HEK293T (cell line): ENCODE measurements around the gene TNFRSF13B.
A peak's percentile ranks its signal among the peaks of the same experiment; 100 is the strongest.
"Not testable (repeated sequence)": the region's sequence is repeated elsewhere in the genome, so short reads cannot be mapped to it uniquely, and the experiment has no call there.

Experiments used
- CTCF ChIA-PET: fragments of 350-600 bp; formaldehyde crosslinking; extraction: SDS; loops from one replicate; lab custom pipeline; 2021; ENCODE audit warnings: antibody characterized with exemption, inconsistent platforms; lab: Yijun Ruan, JAX
- POLR2A ChIA-PET: fragments of 350-600 bp; formaldehyde crosslinking; extraction: SDS; loops from one replicate; lab custom pipeline; 2020; ENCODE audit warnings: antibody characterized with exemption, inconsistent platforms; lab: Yijun Ruan, JAX
- DNase-seq: peaks from one replicate; pipeline ENCODE4 v3.0.0; 2012; ENCODE audit warnings: mixed read lengths; ENCODE audit errors: extremely low spot score
- ARNT ChIP-seq: fragments of 450-650 bp; IDR thresholded peaks from 2 replicates; pipeline ENCODE4 v1.6.1; 2017; ENCODE audit warnings: mild to moderate bottlenecking
- BHLHE40 ChIP-seq: fragments of 450-650 bp; IDR thresholded peaks from 2 replicates; pipeline ENCODE4 v1.6.1; 2016; ENCODE audit warnings: mild to moderate bottlenecking, moderate library complexity, borderline replicate concordance
- CTBP1 ChIP-seq: fragments of 450-650 bp; IDR thresholded peaks from 2 replicates; pipeline ENCODE4 v1.6.1; 2016; ENCODE audit warnings: borderline replicate concordance
- ELF4 ChIP-seq: fragments of 450-650 bp; IDR thresholded peaks from 2 replicates; pipeline ENCODE4 v1.6.1; 2017; ENCODE audit warnings: antibody characterized with exemption
- FOXA1 ChIP-seq: fragments of 450-650 bp; IDR thresholded peaks from 2 replicates; pipeline ENCODE4 v1.6.1; 2016; ENCODE audit warnings: mild to moderate bottlenecking
- FOXK2 ChIP-seq: fragments of 450-650 bp; IDR thresholded peaks from 2 replicates; pipeline ENCODE4 v1.6.1; 2016; ENCODE audit warnings: mild to moderate bottlenecking
- FOXM1 ChIP-seq: fragments of 450-650 bp; IDR thresholded peaks from 2 replicates; pipeline ENCODE4 v1.6.1; 2017; ENCODE audit warnings: mild to moderate bottlenecking, borderline replicate concordance
- HDGF ChIP-seq: fragments of 450-650 bp; IDR thresholded peaks from 2 replicates; pipeline ENCODE4 v1.6.1; 2017; ENCODE audit warnings: antibody characterized with exemption, borderline replicate concordance
- L3MBTL2 ChIP-seq: fragments of 450-650 bp; conservative IDR thresholded peaks from 2 replicates; pipeline ENCODE4 v1.6.1; 2016; ENCODE audit warnings: mild to moderate bottlenecking
- LEF1 ChIP-seq: fragments of 450-650 bp; IDR thresholded peaks from 2 replicates; pipeline ENCODE4 v1.6.1; 2017; ENCODE audit warnings: mild to moderate bottlenecking, borderline replicate concordance
- NFRKB ChIP-seq: fragments of 450-650 bp; IDR thresholded peaks from 2 replicates; pipeline ENCODE4 v1.6.1; 2016; ENCODE audit warnings: mild to moderate bottlenecking, moderate library complexity
- PKNOX1 ChIP-seq: fragments of 450-650 bp; IDR thresholded peaks from 2 replicates; pipeline ENCODE4 v1.6.1; 2016
- SP1 ChIP-seq: fragments of 450-650 bp; IDR thresholded peaks from 2 replicates; pipeline ENCODE4 v1.6.1; 2017
- SUZ12 ChIP-seq: fragments of 450-650 bp; IDR thresholded peaks from 2 replicates; pipeline ENCODE4 v1.6.1; 2016; ENCODE audit warnings: mild to moderate bottlenecking
- TARDBP ChIP-seq: fragments of 450-650 bp; IDR thresholded peaks from 2 replicates; pipeline ENCODE4 v1.6.1; 2016
- ZNF384 ChIP-seq: fragments of 450-650 bp; IDR thresholded peaks from 2 replicates; pipeline ENCODE4 v1.6.1; 2016

The TNFRSF13B gene

GRCh38 chr17:17008621-17009397 is 36.9 kb upstream of the TNFRSF13B start:
- POLR2A ChIA-PET, DNase-seq: not testable (repeated sequence)
- CTCF ChIA-PET = interaction anchor here (0.7 kb wide), 1 partner anchor 11 kb away, joined by 3 read pairs; no protein-coding TSS in a partner anchor

- DNase-seq, POLR2A ChIA-PET: not testable (repeated sequence)
- CTCF ChIA-PET = interaction anchor here (1.6 kb wide), 1 partner anchor 16 kb away, joined by 6 read pairs; no protein-coding TSS in a partner anchor
Observed at GRCh38 chr17:17007891-17008290, 36.0 kb upstream of the TNFRSF13B start.

- POLR2A ChIA-PET, DNase-seq: not testable (repeated sequence)
- CTCF ChIA-PET = interaction anchor here (1.6 kb wide), 1 partner anchor 12 kb away, joined by 4 read pairs; no protein-coding TSS in a partner anchor
Observed at GRCh38 chr17:17004997-17005614, 33.2 kb upstream of the TNFRSF13B start.

- TF ChIP-seq LEF1 = no peak
- TF ChIP-seq SP1 = no peak
- TF ChIP-seq BHLHE40 = no peak
- TF ChIP-seq NFRKB = no peak
- TF ChIP-seq PKNOX1 = no peak
- no peak for TF ChIP-seq ZNF384
- TF ChIP-seq FOXM1 = no peak
- TF ChIP-seq FOXK2 = no peak
- no peak for TF ChIP-seq L3MBTL2
- TF ChIP-seq ELF4 = no peak
- TF ChIP-seq ARNT = no peak
- TF ChIP-seq HDGF = no peak
- no peak for TF ChIP-seq CTBP1
- TF ChIP-seq SUZ12 = no peak
- TF ChIP-seq TARDBP = no peak
- no peak for TF ChIP-seq FOXA1
- POLR2A ChIA-PET = no interaction called here
- CTCF ChIA-PET = no interaction called here
- no peak for DNase-seq
Observed at GRCh38 chr17:17004251-17004996, 32.5 kb upstream of the TNFRSF13B start.

GRCh38 chr17:17002731-17003715 is 31.1 kb upstream of the TNFRSF13B start:
- DNase-seq, CTCF ChIA-PET, POLR2A ChIA-PET: not testable (repeated sequence)

- DNase-seq = peak; percentile 85
- ChIA-PET POLR2A (no interaction called here), CTCF (interaction anchor here (2.0 kb wide), 1 partner anchor 10 kb away, joined by 8 read pairs; no protein-coding TSS in a partner anchor)
- TF ChIP-seq ELF4 (no peak), ARNT (no peak), TARDBP (no peak), HDGF (no peak), SP1 (no peak), ZNF384 (no peak), CTBP1 (no peak), FOXM1 (no peak), LEF1 (no peak), BHLHE40 (no peak), FOXK2 (no peak)
Observed at GRCh38 chr17:17001874-17002520, 30.1 kb upstream of the TNFRSF13B start.
